ENCODE data around the gene CTRB1. TPM values are rescaled to one million over a fixed set of nuclear protein-coding genes. Genes with fewer than 3 reads are reported as not detected.

The CTRB1 gene
- total and polyA plus RNA-seq, 2 of the 8 experiments (the other 6 are each of a cell fraction or from before 2014, with no cell fraction given), result not detected

DNA sequence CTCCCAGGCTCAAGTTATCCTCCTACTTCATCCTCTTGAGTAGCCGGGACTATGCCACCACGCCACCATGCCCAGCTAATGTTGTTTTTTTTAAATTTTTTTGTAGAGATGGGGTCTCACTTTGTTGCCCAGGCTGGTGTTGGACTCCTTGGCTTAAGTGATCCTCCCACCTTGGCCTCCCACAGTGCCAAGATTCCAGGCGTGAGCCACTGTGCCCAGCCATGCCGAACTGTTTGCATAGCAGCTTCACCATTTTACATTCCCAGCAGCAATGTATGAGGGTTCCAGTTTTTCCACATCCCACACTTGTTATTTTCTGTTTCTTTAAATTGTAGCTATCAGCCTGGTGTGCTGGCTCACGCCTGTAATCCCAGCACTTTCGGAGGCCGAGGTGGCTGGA lies 2.2 kb upstream of the CTRB1 start:
- Histone ChIP-seq H3K18ac (ENCODE audit: extremely low read depth, low read length) (no peak overlapping the region), H3K27me3 (replicated peaks in 1 of 4; ENCODE audit: control insufficient read depth in 3 of 4, extremely low read depth in 1 of 4, insufficient read depth in 3 of 4, low read length in 3 of 4) (no peaks in the 10 kb centered on the region), H4K91ac (replicated peaks; ENCODE audit: insufficient read length, low read length) (no peak overlapping the region), H2AFZ (ENCODE audit: low read length) (no peak overlapping the region), H3K9ac (replicated peaks in 1 of 4; ENCODE audit: extremely low read depth in 1 of 4, low read depth in 3 of 4, low read length in 3 of 4) (no peak overlapping the region), H2BK120ac (replicated peaks; ENCODE audit: low read depth, low read length) (no peak overlapping the region), H3K79me2 (ENCODE audit: control insufficient read depth in 1 of 2, insufficient read depth in 2 of 2, low read length in 2 of 2) (no peaks in the 10 kb centered on the region), H3K4me2 (ENCODE audit: insufficient read depth in 1 of 2, low read depth in 2 of 2, low read length in 2 of 2) (no peak overlapping the region), H2BK20ac (ENCODE audit: low read length) (no peak overlapping the region), H4K20me1 (replicated peaks in 1 of 2; ENCODE audit: control insufficient read depth in 1 of 2, insufficient read depth in 2 of 2, low read length in 2 of 2) (no peaks in the 10 kb centered on the region), H3K4me3 (ENCODE audit: extremely low read depth in 1 of 4, insufficient read depth in 2 of 4, low read depth in 3 of 4, low read length in 4 of 4) (no peak overlapping the region), H2BK12ac (ENCODE audit: low read depth, low read length) (no peak overlapping the region), H2BK5ac (ENCODE audit: low read depth, low read length) (no peak overlapping the region), H3K79me1 (ENCODE audit: low read depth, low read length) (no peaks in the 10 kb centered on the region), H3K9me3 (ENCODE audit: insufficient read depth in 2 of 2, low read depth in 1 of 2, low read length in 1 of 2) (no peaks in the 10 kb centered on the region), H3K4me1 (replicated peaks in 1 of 4; ENCODE audit: control insufficient read depth in 3 of 4, insufficient read depth in 4 of 4, low read length in 3 of 4) (no peaks in the 10 kb centered on the region), H3K14ac (ENCODE audit: insufficient read length) (no peak overlapping the region), H3K4ac (replicated peaks; ENCODE audit: insufficient read length, low read depth, low read length) (no peak overlapping the region), H2BK15ac (ENCODE audit: low read length) (no peak overlapping the region), H3K23ac (ENCODE audit: insufficient read length) (no peak overlapping the region), H4K8ac (ENCODE audit: extremely low read depth, insufficient read depth, low read length) (no peak overlapping the region), H4K5ac (ENCODE audit: insufficient read length, low read depth, low read length) (no peak overlapping the region), H3K27ac (ENCODE audit: low read depth, low read length) (no peak overlapping the region), H3K36me3 (ENCODE audit: control insufficient read depth in 2 of 4, insufficient read depth in 4 of 4, low read length in 3 of 4) (no peaks in the 10 kb centered on the region), H3K56ac (replicated peaks; ENCODE audit: insufficient read length, low read depth, low read length) (no peak overlapping the region), H3K23me2 (ENCODE audit: low read depth, low read length) (no peaks in the 10 kb centered on the region), H2AK5ac (ENCODE audit: low read depth, low read length) (no peak overlapping the region)
- no peak for TF ChIP-seq POU5F1 (IDR thresholded peaks at IDR 0.05; ENCODE audit: low read depth, low read length)
- ChIA-PET CTCF (ENCODE audit: partially characterized antibody) (interaction anchor here (1.2 to 15.0 kb wide), 3 partner anchors 9 to 17 kb away, joined by 3 to 157 read pairs (median 11); no protein-coding TSS in a partner anchor), POLR2A (ENCODE audit: partially characterized antibody) (interaction anchor here (1.1 to 1.4 kb wide), 2 partner anchors 10 to 300 kb away, joined by 3 to 6 read pairs; no protein-coding TSS in a partner anchor)
- DNase-seq (ENCODE audit: low read depth in 1 of 2, low spot score in 2 of 2) (no peak), FAIRE-seq (no peak)
- WGBS, 2 experiments (ENCODE audit: extremely low coverage in 1 of 2, insufficient coverage in 1 of 2, insufficient read length in 1 of 2, insufficient replicate concordance in 2 of 2, low coverage in 1 of 2, low lambda C conversion rate in 2 of 2, missing lambda C conversion rate in 1 of 2), result 87% methylated on average over 7 of the region's 7 CpGs; no CpG with 5 or more reads in 1 of the 2 experiments
